NCI-H774 (cell line): ENCODE measurements around the gene TPX2.
"Not testable (repeated sequence)": the region's sequence is repeated elsewhere in the genome, so short reads cannot be mapped to it uniquely, and the experiment has no call there.

Source experiments
- DNase-seq: peaks from one replicate; lab custom pipeline; 2025; lab: John Stamatoyannopoulos, UW

Gene TPX2

DNA sequence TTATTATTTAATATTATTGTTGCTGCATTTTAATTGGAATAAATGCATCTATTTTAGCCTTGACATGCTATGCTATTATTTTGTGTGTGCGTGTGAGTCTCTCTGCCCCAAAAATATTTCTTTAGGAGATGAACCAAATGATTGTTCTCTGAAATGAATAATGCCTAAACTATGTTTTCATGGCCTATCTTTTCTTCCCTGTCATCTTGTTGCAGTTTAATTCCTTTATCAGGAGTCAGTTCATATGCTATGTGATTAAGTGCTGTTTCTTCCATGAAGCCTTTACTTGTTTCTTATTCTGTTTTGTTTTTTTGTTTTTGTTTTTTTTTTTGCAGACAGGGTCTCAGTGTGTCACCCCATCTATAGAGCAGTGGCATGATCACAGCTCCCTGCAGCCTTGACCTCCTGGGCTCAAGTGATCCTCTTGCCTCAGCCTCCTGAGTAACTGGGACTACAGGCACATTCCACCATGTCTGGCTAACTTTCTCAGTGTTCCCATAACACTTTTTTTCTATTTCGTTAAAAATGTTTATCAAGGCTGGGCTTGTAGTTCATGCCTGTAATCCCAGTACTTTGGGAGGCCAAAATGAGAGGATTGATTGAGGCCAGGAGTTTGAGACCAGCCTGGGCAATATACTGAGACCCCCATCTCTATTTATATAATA lies 25.7 kb downstream of the TPX2 start:
- DNase-seq = no peak

DNA sequence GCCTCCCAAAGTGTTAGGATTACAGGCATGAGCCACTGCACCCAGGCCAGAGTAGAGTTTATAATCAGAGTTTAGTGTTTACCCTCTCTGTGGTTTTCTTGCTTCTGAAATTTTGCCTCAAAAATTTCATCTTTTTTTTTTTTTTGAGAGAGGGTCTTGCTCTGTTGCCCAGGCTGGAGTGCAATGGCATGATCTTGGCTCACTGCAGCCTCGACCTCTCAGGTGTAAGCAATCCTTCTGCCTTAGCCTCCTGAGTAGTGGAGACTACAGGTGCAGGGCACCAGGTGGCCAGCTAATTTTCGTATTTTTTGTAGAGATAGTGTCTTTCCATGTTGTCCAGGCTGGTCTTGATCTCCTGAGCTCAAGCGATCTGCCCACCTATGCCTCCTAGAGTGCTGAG lies 28.7 kb downstream of the TPX2 start:
- DNase-seq = no peak

- DNase-seq = no peak
Observed at GRCh38 chr20:31769681-31770080, 30.6 kb downstream of the TPX2 start.

- DNase-seq = no peak
Observed at GRCh38 chr20:31770243-31770642, 31.2 kb downstream of the TPX2 start.

DNA sequence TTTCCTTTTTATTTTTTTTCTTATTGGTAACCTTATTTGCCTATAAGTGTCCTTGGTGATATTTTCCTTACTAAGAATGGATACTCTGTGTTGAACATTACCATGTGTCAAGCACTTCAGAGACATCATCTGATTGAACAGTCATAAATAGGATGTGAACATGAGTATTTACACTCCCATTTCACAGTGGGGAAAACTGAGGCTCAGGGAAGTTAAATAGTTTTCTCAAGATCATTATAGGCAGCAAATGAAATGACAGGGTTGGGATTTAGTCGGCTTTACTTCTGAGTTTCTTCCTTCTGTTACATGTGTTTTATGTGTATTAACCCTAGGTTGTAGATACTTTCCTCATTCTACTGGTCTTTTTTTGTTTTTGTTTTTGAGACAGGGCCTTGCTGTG lies 35.3 kb downstream of the TPX2 start:
- no peak for DNase-seq

- DNase-seq = no peak
Observed at GRCh38 chr20:31780839-31781238, 41.7 kb downstream of the TPX2 start.

DNA sequence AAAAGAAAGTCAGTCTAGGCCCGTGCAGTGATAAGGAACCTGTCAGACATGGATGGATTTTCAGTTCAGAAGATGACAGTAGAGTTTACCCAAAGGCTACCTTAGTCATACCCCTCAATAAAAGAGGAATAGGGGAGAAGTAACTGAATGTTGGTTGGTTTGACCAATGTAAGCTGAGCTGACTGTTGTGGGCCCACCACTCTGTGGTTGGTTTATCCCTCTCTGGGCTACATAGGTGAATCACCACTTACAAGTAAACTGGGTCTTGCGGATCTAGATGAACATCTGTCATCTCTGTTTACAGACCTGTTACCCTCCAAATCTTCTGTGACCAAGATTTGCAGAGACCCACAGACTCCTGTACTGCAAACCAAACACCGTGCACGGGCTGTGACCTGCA lies 42.9 kb downstream of the TPX2 start:
- DNase-seq = no peak

GRCh38 chr20:31784354-31785044 lies 45.4 kb downstream of the TPX2 start:
- no peak for DNase-seq

- no peak for DNase-seq
Observed at GRCh38 chr20:31785089-31785488, 46.0 kb downstream of the TPX2 start.

GRCh38 chr20:31788578-31788977 lies 49.5 kb downstream of the TPX2 start:
- no peak for DNase-seq

DNA sequence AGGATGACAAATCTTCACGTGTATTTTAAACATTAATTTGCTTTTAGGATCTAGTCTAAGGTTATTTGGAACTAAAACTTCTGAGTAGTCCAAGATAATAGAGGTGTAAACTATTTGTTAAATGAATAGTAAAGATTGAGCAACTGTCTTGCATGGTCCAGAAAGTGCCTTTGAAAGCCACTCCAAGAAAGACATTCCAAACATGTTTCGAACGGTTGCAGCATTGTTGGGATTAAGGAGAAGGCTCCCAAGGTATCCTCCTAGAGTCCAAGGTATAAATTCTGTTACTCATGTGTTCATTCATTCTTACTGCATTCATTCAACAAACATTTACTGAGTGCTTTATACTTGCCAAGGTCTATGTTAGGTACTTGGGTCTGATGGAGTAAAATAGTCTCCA lies 51.3 kb downstream of the TPX2 start:
- DNase-seq = no peak

DNA sequence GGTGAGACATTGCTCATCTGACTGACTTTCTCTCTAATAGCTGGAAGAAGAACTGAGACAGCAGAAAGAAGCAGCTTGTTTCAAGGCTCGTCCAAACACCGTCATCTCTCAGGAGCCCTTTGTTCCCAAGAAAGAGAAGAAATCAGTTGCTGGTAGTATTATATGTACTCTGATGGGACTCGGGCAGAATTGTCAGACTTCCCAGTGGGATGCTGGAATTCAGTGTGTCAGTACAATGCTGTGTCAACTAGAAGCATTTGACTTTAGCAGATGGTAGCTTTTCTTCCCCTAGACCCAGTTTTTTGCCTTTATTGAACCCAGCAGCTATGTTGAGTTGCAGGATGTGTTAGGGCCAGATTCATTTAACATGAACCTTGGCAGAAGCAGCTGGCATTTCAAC lies 58.3 kb downstream of the TPX2 start:
- no peak for DNase-seq

GRCh38 chr20:31801508-31801907 lies 62.4 kb downstream of the TPX2 start:
- DNase-seq = no peak

- no peak for DNase-seq
Observed at GRCh38 chr20:31803552-31804291, 64.6 kb downstream of the TPX2 start.

DNA sequence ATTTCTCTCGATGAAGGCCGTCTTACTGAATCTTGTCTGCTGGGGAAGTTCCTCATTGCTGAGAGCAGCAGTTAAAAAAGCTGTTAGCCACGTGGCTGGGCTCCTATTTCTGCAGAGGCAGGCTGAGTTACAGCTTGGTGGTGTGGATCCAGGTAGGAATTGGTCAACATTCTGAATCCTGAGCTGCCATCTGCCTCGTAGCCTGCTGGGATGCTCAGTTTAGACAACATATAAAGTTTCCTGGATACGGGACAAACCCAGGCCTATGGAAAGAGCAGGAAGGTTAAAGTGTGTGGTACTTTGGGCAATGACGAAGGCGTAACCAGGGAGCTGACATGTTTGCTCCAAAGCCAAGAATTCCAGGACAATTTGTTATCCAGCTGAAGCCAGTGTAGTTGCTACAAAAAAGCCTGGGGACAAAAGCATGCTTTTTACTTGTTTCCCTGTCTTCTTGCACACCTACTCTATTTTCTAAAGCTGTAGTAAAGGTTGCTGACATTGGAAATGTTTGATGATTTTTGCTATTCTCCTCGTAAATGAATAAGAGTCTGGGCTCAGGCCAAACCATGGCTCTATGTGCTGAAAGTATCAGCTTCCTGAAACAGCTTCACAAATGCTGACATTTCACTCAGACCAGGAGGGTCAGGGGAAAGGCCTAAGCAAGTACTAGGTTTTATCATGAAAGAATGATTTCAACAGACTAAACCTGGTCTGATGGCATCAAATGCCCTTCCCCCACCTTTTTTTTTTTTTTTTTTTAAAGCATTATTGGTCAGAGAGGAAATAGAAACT lies 67.7 kb downstream of the TPX2 start:
- DNase-seq = no peak

DNA sequence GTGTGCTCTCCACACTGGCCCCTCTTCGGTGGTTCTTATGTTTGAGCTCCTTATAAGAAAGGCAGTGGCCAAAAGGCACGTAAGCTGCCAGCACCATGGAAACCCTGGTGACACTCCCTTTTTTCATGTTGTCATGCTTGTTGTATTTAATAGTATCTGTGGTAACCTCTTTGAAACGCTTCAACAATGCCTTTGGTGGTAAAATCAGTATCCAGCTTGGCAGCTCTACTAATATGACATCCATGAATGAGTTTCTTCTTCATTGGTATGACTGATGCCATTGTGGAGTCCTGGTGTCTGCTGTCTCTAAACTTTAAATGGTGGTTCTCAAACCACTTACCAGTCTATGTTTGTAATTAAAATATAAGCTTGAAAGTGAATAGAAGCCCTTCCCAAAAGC lies 69.4 kb downstream of the TPX2 start:
- DNase-seq = no peak

DNA sequence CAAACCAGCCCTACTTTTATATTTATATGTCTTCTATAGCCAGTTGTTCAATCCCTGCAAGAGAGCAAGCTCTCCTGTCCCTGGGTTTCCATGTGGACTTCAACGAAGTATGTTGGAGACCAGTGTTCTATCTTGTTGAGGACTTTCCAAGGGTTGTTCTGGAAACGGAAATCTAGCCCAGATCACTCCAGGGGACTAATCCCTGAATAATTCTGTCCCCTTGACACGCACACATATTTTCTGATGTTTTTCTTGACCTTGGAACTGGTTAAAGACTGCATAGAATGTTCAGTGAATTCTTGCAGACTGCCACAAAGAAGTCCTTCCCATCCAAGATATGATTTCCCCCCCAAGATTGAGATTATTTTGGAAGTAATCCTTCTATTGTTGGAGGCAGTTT lies 70.6 kb downstream of the TPX2 start:
- no peak for DNase-seq

- no peak for DNase-seq
Observed at GRCh38 chr20:31811198-31811597, 72.1 kb downstream of the TPX2 start.

DNA sequence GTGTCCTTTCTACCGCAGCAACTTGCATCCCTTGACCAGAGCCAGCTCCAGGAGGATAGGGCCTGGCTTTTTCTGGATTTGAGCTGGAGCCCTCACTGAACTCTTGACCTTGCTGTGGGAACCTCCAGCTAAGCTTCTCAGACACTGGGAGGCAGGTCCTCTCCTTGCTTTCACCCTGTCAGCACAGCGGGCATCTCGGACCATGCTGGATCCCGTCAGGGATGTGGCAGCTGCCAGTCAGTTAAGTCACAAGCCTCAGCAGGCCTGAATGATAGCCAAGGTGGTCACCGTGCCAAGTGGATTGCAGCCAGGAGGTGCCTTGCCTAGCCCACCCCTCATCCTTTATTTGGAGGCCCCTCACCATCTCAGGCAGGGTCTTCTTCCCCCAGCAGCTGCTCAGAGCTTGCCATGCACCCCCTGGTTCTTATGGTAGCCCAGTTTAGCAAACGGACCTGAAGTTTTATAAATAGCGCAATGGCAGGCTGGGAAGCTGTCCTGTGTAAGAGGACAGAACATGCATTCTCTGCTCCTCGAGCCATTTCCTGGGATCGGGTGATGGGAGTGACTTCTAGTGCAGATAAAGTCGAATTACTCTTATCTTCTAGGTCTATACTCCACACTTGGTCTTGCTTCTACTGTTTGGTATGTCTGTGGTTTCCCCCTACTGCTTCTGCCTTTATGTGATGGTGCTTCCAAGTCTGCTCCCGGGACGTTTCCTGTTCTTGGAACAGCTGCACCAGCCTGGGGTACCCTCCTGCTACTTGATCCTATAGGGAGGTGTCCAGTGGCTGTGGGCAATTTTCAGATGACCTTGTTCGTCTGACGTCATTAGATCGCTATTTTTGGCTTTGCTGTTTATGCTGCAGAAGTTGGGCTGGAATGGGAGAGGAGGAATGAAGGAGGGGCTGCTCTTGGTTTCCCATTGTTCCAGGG lies 73.0 kb downstream of the TPX2 start:
- DNase-seq = no peak

- no peak for DNase-seq
Observed at GRCh38 chr20:31813611-31814010, 74.5 kb downstream of the TPX2 start.

GRCh38 chr20:31814142-31814541 lies 75.1 kb downstream of the TPX2 start:
- not testable (repeated sequence) for DNase-seq
